ENCODE measurements around the gene DLX4.

Gene DLX4

DNA sequence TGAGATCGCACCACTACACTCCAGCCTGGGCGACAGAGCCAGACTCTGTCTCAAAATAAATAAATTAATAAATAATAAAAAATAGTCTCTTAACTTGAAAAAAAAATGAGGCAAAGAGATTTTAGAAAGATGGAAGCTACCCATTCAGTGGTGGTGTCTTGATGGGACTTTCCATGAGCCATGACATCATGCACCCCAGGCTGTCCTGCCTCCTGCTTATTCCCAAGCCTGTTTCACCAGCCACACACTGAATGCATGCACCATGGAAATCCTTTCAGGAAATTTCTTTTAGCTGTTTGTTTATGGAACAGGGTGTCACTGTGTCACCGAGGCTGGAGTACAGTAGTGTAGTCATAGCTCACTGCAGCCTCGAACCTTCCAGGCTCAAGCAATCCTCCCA lies 34.9 kb downstream of the DLX4 start:
- DNase-seq = no peak

DNA sequence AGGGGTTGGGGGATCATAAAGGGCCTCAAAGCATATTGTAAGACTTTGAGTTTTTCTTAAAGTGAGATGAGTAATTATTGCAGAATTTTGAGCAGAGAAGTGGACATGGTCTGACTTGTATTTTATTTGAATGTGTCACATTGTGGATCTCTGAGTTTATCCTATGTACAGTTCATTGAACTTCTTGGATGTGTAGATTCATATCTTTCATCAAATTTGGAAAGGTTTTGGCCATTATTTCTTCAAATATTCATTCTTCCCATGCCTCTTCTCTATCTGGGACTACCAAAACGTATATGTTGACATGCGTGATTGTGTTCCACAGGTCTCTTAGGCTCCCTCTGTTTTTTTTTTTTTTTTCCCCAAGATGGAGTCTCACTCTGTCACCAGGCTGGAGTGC lies 40.3 kb downstream of the DLX4 start:
- DNase-seq = no peak

DNA sequence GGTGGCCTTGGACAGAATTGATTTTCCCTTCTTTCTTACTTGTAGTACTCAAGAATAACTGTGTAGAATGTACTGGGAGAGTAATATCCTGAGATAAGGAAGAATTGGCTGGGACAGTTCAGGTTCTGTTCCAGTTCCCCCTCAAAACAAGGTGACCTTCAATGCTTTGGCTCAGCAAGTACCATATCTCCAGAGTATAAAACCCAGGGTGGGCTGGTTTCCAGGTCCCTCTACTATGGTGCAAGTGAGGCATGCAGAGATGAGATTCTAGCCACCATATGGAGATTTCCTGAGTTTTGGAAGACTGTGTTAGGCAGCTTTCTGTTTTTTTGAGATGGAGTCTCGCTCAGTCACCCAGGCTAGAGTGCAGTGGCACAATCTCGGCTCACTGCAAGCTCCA lies 44.1 kb downstream of the DLX4 start:
- no peak for DNase-seq

DNA sequence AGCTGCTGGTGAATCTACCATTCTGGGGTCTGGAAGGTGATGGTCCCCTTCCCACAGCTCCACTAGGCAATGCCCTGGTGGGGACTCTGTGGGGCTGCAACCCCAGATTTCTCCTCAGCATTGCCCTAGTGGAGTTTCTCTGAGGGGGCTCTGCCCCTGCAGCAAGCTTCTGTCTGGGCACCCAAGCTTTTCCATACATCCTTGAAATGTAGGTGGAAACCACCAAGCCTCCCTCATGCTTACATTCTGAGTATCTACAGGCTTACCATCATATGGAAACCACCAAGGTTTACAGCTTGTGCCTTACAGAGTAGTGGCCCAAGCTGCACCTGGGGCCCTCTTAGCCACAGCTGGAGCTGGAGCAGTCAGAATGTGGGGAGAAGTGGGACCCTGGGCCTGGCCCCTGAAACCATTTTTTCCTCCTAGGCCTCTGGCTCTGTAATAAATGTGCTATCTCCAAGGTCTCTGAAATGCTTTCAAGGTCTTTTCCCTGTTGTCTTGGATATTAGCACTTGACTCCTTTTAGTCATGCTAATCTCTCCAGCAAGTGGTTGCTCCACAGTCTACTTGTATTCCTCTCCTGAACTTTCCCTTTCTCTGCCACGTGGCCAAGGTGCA lies 45.6 kb downstream of the DLX4 start:
- DNase-seq = no peak

DNA sequence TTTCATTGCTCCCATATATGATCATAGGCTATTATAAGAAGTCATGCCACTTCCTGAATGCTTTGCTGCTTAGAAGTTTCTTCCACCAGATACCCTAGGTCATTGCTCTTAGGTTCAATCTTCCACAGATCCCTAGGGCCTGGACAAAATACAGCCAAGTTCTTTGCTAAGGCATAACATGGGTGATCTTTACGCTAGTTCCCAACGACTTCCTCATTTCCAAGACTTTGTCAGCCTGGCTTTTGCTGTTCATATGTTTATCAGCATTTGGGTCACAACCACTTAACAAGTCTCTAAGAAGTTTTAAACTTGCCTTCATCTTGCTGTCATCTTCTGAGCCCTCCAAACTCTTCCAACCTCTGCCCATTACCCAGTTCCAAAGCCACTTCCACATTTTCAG lies 46.2 kb downstream of the DLX4 start:
- no peak for DNase-seq

DNA sequence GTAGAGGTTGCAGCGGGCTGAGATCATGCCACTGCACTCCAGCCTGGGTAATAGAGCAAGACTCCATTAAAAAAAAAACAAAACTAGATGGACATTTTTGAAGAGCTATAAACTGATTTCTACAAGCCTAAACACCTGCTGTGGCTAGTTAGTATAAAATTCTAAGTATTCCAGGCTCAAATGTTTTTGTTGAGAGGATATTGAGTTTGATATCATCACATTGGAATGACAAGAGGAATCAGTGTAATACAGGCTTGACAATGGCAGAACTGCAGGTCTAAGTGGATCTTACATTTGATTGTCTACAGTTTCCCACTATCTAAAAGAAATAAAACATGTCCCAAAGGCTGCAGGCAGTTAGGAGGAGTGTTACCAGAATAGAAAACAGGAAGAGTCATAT lies 49.9 kb downstream of the DLX4 start:
- no peak for DNase-seq

DNA sequence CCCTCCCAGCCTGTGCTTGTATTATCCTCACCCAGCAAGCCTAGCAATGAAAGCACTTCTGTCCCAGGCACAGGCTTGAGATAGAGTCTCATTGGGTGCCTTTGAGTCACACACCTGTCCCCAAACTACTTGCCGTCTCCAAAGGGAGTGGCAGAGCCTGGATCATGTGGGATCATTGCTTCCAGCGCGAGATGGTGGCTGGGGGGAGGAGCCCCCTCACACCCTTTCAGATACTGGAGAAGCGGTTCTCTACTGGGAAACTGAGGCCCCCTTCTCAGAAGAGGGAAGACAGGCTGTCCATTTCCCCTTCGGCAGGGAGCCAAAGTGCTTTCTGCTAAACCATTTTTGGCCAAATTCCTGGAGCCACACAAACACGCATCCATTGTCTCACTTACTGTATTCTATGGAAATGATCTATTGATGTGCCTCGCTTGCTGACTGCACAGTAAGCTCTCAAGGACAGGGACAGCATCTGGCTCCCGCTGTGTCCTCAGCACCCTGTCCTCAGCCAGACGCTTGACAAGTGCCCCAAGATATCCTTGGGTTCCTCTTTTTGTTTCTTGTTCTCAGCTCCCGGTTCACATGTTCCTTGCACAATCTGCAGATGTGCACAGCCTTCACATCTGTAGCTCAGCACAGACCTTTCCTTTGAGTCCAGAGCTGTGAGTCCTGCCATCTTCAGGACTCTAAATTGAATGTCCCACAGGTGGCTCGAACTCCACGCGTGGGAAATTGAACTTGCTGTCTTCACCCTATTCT lies 52.0 kb downstream of the DLX4 start:
- no peak for DNase-seq

DNA sequence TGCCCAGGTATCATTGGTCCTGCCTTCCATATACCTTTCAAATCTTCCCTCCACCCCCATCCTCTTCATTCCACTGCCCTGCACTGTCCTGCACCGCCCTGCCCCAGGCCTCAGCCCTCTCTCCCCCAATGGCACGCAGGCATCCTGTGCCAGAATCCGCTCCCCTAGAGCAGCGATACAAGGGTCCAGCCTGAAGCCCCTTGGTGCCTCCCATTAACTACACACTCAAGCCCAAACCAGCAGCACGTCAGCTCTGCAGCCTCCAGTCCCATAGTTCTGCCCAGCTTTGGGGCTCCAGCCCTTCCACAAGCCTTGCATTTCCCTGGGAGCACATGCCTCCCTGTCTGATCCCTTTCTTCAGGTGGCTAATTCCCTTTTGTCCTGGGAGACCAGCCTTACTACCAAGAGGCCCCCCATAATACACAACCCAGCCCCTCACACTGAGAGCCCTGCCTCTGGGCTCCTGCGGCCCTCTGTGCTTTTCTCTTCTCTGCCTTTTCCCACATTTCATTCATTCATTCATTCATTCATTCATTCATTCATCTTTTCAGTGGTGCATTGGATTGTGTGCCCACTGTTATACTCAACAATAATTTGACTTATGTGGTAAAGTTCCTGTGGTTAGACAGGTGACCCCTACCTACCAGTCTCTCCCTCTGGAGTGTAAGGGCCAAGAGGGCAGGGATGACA lies 52.8 kb downstream of the DLX4 start:
- no peak for DNase-seq

DNA sequence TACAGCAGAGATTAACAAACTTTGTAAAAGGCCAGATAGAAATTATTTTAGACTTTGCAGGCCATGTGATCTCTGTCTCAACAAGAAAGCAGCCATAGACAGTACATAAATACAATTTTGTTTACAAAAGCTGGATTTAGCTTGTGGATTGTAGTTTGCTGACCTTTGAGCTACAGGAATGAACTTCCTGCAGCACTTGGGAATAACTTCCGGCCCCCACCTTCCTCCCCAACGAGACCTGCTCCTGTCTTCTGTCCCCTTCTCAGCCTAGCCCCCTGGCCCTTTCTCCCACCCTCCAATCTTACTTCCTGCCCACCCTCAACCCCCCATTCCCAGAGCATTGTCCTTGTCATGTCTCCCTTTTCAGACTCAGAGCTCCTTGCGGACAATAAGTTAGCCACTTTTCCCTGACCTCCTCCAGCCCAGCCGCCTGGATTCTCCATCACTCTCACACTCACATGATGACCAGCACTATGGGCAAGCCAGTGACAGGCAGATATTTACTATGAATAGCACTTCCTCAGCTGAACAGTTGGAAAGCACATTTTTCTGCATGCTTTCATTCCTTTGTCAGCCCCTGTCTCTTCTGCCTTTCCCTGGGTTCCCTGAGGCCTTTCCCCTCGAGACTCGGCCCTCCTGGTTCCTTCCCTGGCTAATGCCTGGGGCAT lies 53.6 kb downstream of the DLX4 start:
- no peak for DNase-seq

DNA sequence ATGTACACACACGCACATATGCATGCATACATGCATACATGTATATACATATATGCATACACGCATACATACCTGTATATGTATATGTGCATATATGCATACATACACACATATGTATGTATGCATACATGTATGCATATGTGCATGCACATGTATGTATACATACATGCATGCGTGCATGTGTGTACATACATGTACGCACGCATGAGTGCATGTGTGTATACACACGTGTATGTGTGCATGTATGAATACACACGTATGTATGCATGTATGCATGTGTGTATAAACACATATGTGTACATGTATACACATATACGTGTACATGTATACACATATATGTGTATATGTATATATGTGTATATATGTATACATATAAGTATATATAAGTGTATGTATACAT lies 54.5 kb downstream of the DLX4 start:
- DNase-seq = no peak
